ENCODE results near the gene NACC2.
"Not testable (repeated sequence)": the region's sequence is repeated elsewhere in the genome, so short reads cannot be mapped to it uniquely, and the experiment has no call there.

NACC2 gene

DNA sequence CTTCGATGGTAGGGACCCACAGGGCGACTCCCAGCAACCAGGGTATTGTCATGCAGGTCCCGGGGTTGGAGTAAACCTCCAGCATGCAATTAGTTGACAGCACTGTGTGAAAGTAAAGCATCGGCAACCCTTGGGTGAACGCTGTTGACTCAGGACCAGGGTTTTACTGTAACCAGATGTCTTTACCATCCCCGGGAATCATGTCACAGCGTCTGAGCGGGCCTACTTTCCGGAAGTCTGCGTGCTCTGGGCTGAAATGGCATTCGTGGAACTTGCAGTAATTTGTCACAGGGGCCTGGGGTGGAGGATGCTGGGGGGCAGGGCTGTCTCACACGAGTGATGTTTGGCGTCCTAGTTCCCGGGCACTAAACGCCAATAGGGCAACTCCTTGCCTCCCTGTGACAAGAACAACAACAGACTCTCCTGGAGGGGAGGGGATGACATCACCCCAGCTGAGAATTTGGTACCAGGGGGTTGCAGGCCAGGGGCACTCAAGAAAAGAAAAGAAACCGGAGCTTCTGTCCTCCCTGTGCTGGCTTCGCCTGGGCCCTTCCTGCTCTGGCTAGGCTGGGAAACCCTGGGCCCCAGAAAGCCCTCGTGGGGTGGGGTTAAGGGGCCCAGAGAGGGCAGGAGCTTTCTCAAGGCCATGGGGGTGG is 123.8 kb downstream of the NACC2 start:
- no peak for DNase-seq

DNA sequence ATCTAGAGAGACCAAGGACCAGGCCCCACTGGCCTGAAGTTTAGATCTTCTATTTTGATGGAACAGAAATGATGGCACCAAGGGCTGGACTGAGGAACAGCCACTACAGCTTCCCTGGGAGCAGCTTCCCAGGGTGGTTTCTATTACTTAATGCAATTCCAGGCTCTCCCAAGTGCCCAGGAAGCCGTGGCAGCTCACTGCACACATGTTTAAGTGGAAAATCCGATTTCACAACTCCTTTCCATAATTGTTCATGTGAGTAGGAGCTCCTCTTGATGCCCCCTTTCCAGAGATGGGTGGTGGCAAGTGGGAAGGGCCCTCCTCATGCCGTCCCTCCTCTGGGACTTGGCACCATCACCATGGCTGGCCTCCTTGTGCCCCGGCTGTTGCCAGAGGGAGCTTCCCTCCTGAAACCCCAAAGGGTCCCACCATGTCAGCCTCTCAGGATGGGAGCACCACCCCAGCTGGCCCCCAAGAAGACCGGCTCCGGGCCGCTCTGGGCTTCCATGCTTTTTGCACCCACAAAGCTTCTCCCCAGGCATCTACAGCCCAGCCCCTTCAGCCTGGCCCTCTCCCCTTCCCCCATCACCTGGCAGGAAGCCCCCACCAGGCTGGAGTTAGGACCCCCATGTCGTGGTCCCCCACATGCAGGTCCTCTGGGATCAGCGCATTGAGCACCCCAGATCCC is 124.8 kb downstream of the NACC2 start:
- no peak for DNase-seq

- no peak for DNase-seq
Observed at GRCh38 chr9:135969064-135969683, 125.9 kb downstream of the NACC2 start.

GRCh38 chr9:135968601-135969000 is 126.5 kb downstream of the NACC2 start:
- DNase-seq = no peak

GRCh38 chr9:135968083-135968476 is 127.0 kb downstream of the NACC2 start:
- no peak for DNase-seq

DNA sequence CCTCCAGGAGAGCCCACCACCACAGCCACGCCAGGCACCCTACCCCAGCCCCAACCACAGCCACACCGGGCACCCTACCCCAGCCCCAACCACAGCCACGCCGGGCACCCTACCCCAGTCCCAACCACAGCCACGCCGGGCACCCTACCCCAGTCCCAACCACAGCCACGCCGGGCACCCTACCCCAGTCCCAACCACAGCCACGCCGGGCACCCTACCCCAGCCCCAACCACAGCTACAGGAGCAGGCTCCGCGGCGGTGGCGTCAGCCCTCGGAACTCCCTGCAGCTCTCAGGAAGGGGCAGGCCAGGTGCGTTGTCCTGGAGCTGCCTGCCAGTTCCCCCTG is 128.2 kb downstream of the NACC2 start:
- DNase-seq = not testable (repeated sequence)

DNA sequence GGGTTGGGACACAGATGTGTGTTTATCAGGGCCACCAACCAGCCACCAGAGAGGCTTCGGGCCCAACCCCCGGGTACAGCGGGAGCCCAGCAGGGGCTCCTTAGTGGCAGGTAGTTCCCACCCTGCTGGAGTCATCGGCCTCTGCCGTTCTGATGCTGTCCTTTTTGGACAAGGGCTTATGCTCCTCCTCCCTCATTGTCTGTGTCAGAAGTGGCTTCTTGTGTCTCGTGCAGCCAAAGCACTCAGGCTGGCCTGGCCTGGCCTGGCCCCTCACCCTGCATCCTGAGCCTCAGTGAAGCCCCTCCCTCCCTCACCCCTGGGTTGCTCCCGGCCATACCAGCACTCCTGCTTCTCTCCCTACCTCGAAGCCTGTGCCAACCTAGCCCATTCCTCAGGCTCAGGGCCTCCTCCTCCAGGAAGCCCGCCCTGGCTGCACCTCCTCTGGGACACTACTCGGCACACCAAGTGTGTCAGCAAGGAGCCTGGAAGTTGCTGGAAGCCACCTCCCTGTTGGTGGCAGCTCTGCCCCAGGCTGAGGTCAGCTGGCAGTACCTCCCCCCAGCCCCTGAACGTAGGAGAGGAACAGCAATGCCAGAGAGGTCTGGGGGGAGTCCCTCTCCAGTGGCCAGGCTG is 129.8 kb downstream of the NACC2 start:
- no peak for DNase-seq

DNA sequence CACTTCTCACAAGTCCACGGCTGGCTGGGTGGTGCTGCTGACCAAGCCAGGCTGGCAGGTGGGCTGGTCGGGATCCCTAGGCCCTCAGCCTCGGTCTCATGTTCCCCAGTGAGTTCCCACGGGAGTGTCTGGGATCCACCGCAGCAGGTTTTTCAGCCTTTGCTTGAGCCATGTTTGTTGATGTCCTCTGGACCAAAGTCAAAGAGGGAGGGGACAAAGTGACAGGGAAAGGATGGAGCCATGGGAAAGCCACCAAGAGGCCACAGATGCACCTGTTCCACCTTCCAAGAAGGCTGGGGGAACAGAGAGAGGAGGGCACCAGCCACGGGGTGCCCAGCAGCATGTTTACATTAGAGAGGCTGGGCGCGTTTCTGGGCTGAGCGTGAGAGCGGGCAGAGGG is 131.2 kb downstream of the NACC2 start:
- no peak for DNase-seq

GRCh38 chr9:135963338-135963737 is 131.8 kb downstream of the NACC2 start:
- no peak for DNase-seq

GRCh38 chr9:135962696-135963307 is 132.3 kb downstream of the NACC2 start:
- no peak for DNase-seq

GRCh38 chr9:135961811-135962695 is 133.0 kb downstream of the NACC2 start:
- DNase-seq = no peak

GRCh38 chr9:135961277-135961715 is 133.8 kb downstream of the NACC2 start, which contains the start of gene UBAC1:
TSS of gene UBAC1 (minus strand) at chr9:135961373. CDS start at chr9:135961162, 211 bp downstream.
- DNase-seq = peak; percentile 87 to 94 (median 90)

- DNase-seq = no peak
Observed at GRCh38 chr9:135960411-135961276, 134.4 kb downstream of the NACC2 start.

GRCh38 chr9:135959814-135960213 is 135.3 kb downstream of the NACC2 start:
- DNase-seq = no peak

DNA sequence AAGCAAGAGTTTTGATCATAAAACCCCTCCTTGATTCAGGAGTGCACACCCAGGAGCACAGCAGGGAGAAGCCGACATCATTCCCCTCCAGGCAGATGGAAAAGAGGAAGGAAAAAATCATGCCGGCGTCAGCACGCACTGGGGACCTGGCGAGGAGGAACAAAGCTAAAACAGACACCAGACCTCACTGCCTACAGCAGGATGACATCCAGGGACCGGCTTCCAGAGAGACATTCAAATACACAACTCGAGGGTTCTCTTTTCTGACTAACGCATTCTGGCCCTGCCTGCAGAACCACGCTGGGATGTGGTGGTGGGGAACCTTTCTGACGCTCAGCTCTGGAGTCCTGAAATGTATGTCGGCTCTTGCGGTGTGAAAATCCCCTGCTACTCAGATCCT is 136.6 kb downstream of the NACC2 start:
- no peak for DNase-seq

GRCh38 chr9:135957431-135957830 is 137.7 kb downstream of the NACC2 start:
- DNase-seq = no peak

DNA sequence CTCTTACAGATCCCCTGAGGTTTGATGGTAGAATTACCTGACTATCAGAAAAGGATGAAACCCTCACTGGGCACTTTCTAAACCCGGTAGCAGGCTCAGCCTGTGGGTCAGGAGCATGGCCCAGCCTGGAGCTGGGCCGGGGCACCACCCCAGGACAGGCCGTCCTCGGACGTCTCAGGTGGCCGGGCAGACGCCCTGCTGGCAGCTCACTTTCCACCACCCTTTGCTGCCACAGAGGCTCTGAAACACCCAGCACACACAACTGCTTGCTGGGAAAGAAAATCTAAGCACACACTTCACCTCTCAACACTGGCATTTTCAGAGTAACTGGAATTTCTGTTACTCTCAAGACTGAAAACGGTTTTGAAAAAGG is 138.3 kb downstream of the NACC2 start:
- DNase-seq = no peak

Measured in stimulated activated naive CD4-positive, alpha-beta T cell (primary cell).